ENCODE data around the gene HDAC7. TPM values are rescaled to one million over a fixed set of nuclear protein-coding genes. Genes with fewer than 3 reads are reported as not detected.

Gene HDAC7
- total RNA-seq, 1 experiment from 2014 or later: 44.2 TPM

DNA sequence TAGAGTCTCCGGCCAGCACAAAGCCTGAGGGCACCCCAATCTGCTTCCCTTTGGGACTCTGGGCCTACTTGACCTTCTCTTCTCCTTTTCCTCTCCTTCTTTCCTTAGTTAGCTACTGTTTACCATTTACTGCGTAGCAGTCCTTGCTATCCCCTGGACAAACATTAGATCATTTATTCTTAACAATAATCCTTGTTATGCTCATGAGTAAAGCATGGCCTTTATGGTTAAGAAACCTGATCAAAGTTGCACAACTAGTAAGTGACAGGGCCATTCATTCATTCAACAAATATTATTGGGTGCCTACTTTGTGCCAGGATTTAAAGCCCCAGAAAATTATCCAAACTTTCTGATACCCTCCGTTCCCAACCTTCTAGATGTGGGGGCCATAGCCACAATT lies 3.2 kb upstream of the HDAC7 start:
- H3K27ac ChIP-seq (ENCODE audit: low read length): peak overlapping the region; percentile 76

DNA sequence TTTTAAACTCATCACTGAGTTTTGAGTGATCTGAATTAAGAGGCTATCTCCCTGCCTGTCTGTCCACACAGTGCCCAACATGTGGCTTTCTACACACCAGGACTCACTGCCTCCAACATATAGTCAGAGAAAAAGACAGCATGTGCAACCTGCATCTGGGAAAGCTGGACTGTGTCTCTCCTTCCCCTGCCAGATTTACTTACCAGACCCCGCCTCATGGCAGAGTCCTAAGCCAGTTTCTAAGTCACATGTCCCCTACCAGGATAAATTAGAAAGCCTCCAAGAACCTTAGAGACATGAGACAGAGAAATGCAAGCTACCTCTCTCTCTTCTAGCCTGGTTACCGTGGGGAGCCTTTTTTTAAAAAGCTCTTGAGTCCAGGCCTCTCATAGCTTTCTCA lies 2.7 kb upstream of the HDAC7 start:
- ChIA-PET POLR2A (ENCODE audit: unreplicated experiment) (no interaction called here), CTCF (interaction anchor here (0.6 kb wide), 1 partner anchor 40 kb away, joined by 5 read pairs; no protein-coding TSS in a partner anchor)
- no TSS peak for BruUV-seq (replicated peaks)
- Histone ChIP-seq H4K20me1 (ENCODE audit: low read length) (0 out of 2 replicates have a peak, but pooled peaks cover 11% of the 10 kb centered on the region), H3K79me2 (ENCODE audit: low read length) (peaks cover 29% of the 10 kb centered on the region), H3K27ac (ENCODE audit: low read length) (peak overlapping the region; percentile 76), H3K4me2 (ENCODE audit: low read length) (peak overlapping the region; percentile 34), H3F3A (ENCODE audit: low read length, unreplicated experiment) (peaks cover 4% of the 10 kb centered on the region), H3K36me3 (ENCODE audit: low read depth, low read length) (no peaks in the 10 kb centered on the region), H3K9me3 (ENCODE audit: low read length) (no peaks in the 10 kb centered on the region), H3K9me2 (replicated peaks; ENCODE audit: low read length) (no peaks in the 10 kb centered on the region), H2AFZ (ENCODE audit: low read length) (no peak overlapping the region), H3K4me3 (ENCODE audit: low read length) (no peak overlapping the region), H3K27me3 (ENCODE audit: low read length) (no peaks in the 10 kb centered on the region), H3K4me1 (ENCODE audit: insufficient read depth, low read length) (peaks cover 81% of the 10 kb centered on the region), H3K9ac (ENCODE audit: low read length) (no peak overlapping the region; the same call in 1 of the 2 replicates)
- DNase-seq (no peak), ATAC-seq (no peak)
- intact Hi-C loops (cut with micrococcal nuclease): loop anchor here (10.0 kb wide), 1 partner anchor 122 kb away; no protein-coding TSS in a partner anchor
- TF ChIP-seq EZH2 (IDR thresholded peaks at IDR 0.05; ENCODE audit: low read length, unreplicated experiment): no peak
- TF ChIP-seq, protein P1, sequence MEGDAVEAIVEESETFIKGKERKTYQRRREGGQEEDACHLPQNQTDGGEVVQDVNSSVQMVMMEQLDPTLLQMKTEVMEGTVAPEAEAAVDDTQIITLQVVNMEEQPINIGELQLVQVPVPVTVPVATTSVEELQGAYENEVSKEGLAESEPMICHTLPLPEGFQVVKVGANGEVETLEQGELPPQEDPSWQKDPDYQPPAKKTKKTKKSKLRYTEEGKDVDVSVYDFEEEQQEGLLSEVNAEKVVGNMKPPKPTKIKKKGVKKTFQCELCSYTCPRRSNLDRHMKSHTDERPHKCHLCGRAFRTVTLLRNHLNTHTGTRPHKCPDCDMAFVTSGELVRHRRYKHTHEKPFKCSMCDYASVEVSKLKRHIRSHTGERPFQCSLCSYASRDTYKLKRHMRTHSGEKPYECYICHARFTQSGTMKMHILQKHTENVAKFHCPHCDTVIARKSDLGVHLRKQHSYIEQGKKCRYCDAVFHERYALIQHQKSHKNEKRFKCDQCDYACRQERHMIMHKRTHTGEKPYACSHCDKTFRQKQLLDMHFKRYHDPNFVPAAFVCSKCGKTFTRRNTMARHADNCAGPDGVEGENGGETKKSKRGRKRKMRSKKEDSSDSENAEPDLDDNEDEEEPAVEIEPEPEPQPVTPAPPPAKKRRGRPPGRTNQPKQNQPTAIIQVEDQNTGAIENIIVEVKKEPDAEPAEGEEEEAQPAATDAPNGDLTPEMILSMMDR (conservative IDR thresholded peaks at IDR 0.05; ENCODE audit: low read depth, low read length): no peak
- TF ChIP-seq EZH2phosphoT487 (IDR thresholded peaks at IDR 0.05; ENCODE audit: borderline replicate concordance, low read length): no peak

More for the DNA sequence above, 3.2 kb upstream of the HDAC7 start:
- no TSS peak for BruUV-seq (replicated peaks)
- peaks cover 4% of the 10 kb centered on the region for H3F3A ChIP-seq (ENCODE audit: low read length, unreplicated experiment)
- peak overlapping the region; percentile 45 for H3K4me2 ChIP-seq (ENCODE audit: low read length)
- DNase-seq: peak; percentile 76
- no peak overlapping the region; the same call in 1 of the 2 replicates for H3K9ac ChIP-seq (ENCODE audit: low read length)
- no peaks in the 10 kb centered on the region for H3K9me2 ChIP-seq (replicated peaks; ENCODE audit: low read length)
- CTCF ChIA-PET: interaction anchor here (0.6 kb wide), 1 partner anchor 41 kb away, joined by 5 read pairs; no protein-coding TSS in a partner anchor
- H2AFZ ChIP-seq (ENCODE audit: low read length): no peak overlapping the region
- H4K20me1 ChIP-seq (ENCODE audit: low read length): 0 out of 2 replicates have a peak, but pooled peaks cover 8% of the 10 kb centered on the region
- no peak for ATAC-seq
- H3K79me2 ChIP-seq (ENCODE audit: low read length): peaks cover 24% of the 10 kb centered on the region
- H3K4me1 ChIP-seq (ENCODE audit: insufficient read depth, low read length): peaks cover 77% of the 10 kb centered on the region
- H3K9me3 ChIP-seq (ENCODE audit: low read length): no peaks in the 10 kb centered on the region
- intact Hi-C loops (cut with micrococcal nuclease): loop anchor here (10.0 kb wide), 1 partner anchor 122 kb away; no protein-coding TSS in a partner anchor
- POLR2A ChIA-PET (ENCODE audit: unreplicated experiment): no interaction called here
- H3K4me3 ChIP-seq (ENCODE audit: low read length): no peak overlapping the region
- no peaks in the 10 kb centered on the region for H3K36me3 ChIP-seq (ENCODE audit: low read depth, low read length)
- TF ChIP-seq EZH2 (IDR thresholded peaks at IDR 0.05; ENCODE audit: low read length, unreplicated experiment): no peak
- TF ChIP-seq, protein P1 (conservative IDR thresholded peaks at IDR 0.05; ENCODE audit: low read depth, low read length): no peak
- TF ChIP-seq EZH2phosphoT487 (IDR thresholded peaks at IDR 0.05; ENCODE audit: borderline replicate concordance, low read length): no peak
- H3K27me3 ChIP-seq (ENCODE audit: low read length): no peaks in the 10 kb centered on the region

DNA sequence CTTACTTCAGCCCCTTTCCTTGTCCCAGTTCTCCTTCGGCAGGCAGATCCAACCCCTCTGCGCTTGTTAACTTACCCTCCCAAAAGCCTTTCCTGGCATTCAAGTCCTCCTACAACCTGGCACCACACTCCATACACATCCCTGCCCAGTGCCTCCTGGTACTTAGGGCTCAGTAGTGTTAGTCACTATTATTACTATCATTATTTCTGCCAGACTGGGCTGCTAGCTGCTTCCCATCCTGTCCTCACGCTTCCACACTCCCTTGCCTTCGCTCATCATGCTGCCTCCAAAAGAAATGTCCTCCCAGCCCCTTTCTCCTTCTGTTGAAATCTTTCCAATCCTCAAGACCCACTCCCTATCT lies 1.6 kb upstream of the HDAC7 start:
- H2AFZ ChIP-seq (ENCODE audit: low read length): no peak overlapping the region
- peak overlapping the region; percentile 100 for H3K4me2 ChIP-seq (ENCODE audit: low read length)
- H3K79me2 ChIP-seq (ENCODE audit: low read length): peaks cover 40% of the 10 kb centered on the region
- no peaks in the 10 kb centered on the region for H3K27me3 ChIP-seq (ENCODE audit: low read length)
- H3F3A ChIP-seq (ENCODE audit: low read length, unreplicated experiment): peaks cover 4% of the 10 kb centered on the region
- CTCF ChIA-PET: interaction anchor here (1.0 to 1.1 kb wide), 2 partner anchors 16 to 115 kb away, joined by 3 read pairs; partner anchors contain the start of gene RPAP3
- ATAC-seq: no peak
- H3K36me3 ChIP-seq (ENCODE audit: low read depth, low read length): no peaks in the 10 kb centered on the region
- H3K27ac ChIP-seq (ENCODE audit: low read length): peak overlapping the region; percentile 92
- no peak overlapping the region for H3K9ac ChIP-seq (ENCODE audit: low read length)
- POLR2A ChIA-PET (ENCODE audit: unreplicated experiment): interaction anchor here (0.5 to 0.9 kb wide), 3 partner anchors 9 to 14 kb away, joined by 3 to 15 read pairs (median 8); no protein-coding TSS in a partner anchor
- H3K4me1 ChIP-seq (ENCODE audit: insufficient read depth, low read length): peaks cover 82% of the 10 kb centered on the region
- 0 out of 2 replicates have a peak, but pooled peaks cover 19% of the 10 kb centered on the region for H4K20me1 ChIP-seq (ENCODE audit: low read length)
- intact Hi-C loops (cut with micrococcal nuclease): loop anchor here (10.0 kb wide), 1 partner anchor 123 kb away; no protein-coding TSS in a partner anchor
- TF ChIP-seq EZH2 (IDR thresholded peaks at IDR 0.05; ENCODE audit: low read length, unreplicated experiment): no peak
- TF ChIP-seq EZH2phosphoT487 (IDR thresholded peaks at IDR 0.05; ENCODE audit: borderline replicate concordance, low read length): no peak
- TF ChIP-seq, protein P1 (conservative IDR thresholded peaks at IDR 0.05; ENCODE audit: low read depth, low read length): no peak
- no peak for DNase-seq
- H3K9me2 ChIP-seq (replicated peaks; ENCODE audit: low read length): no peaks in the 10 kb centered on the region
- no TSS peak for BruUV-seq (replicated peaks)
- H3K9me3 ChIP-seq (ENCODE audit: low read length): no peaks in the 10 kb centered on the region
- no peak overlapping the region for H3K4me3 ChIP-seq (ENCODE audit: low read length)

Data from PC-3 (cell line).